ENCODE data around the gene SPPL2B.
A peak's percentile ranks its signal among the peaks of the same experiment; 100 is the strongest.

The SPPL2B gene

GRCh38 chr19:2289714-2290435, 38.6 kb upstream of the SPPL2B start:
- no peak; the same call in 1 of the 2 replicates for TF ChIP-seq ZBTB7A (IDR thresholded peaks at IDR 0.05; ENCODE audit: low read depth)
- 0 out of 2 replicates have a peak, but pooled peaks have one; percentile 41 for TF ChIP-seq YY1 (IDR thresholded peaks at IDR 0.05; ENCODE audit: low read depth)
- TF ChIP-seq REST (IDR thresholded peaks at IDR 0.05; ENCODE audit: low read depth) = no peak
- 0 out of 2 replicates have a peak, but pooled peaks have one; percentile 16 for TF ChIP-seq TAF1 (IDR thresholded peaks at IDR 0.05; ENCODE audit: low read depth)
- TF ChIP-seq TCF12 (IDR thresholded peaks at IDR 0.05; ENCODE audit: low read depth) = no peak
- TF ChIP-seq USF1 (IDR thresholded peaks at IDR 0.05) = no peak
- TF ChIP-seq FOXM1 (IDR thresholded peaks at IDR 0.05; ENCODE audit: borderline replicate concordance, low read depth) = no peak
- TF ChIP-seq CREB1 (IDR thresholded peaks at IDR 0.05; ENCODE audit: low read depth) = no peak

GRCh38 chr19:2290441-2291184, 37.9 kb upstream of the SPPL2B start:
- TF ChIP-seq TCF12 (IDR thresholded peaks at IDR 0.05; ENCODE audit: low read depth) = peak; percentile 10; the same call in 1 of the 2 replicates
- TF ChIP-seq MAX (IDR thresholded peaks at IDR 0.05) = peak; percentile 68; the same call in 1 of the 2 replicates
- TF ChIP-seq RAD21 (IDR thresholded peaks at IDR 0.05; ENCODE audit: low read depth) = no peak
- no peak for TF ChIP-seq USF1 (IDR thresholded peaks at IDR 0.05)
- peak; percentile 56 for TF ChIP-seq NFIC (IDR thresholded peaks at IDR 0.05)
- no peak for TF ChIP-seq EGR1 (IDR thresholded peaks at IDR 0.05)
- TF ChIP-seq TEAD4 (IDR thresholded peaks at IDR 0.05) = peak; percentile 1; the same call in 1 of the 2 replicates
- TF ChIP-seq YY1 (IDR thresholded peaks at IDR 0.05; ENCODE audit: low read depth) = no peak
- no peak for TF ChIP-seq CREB1 (IDR thresholded peaks at IDR 0.05; ENCODE audit: low read depth)
- peak; percentile 36; the same call in 1 of the 2 replicates for TF ChIP-seq ZBTB7A (IDR thresholded peaks at IDR 0.05; ENCODE audit: low read depth)

- TF ChIP-seq EGR1 (IDR thresholded peaks at IDR 0.05) = no peak
- TF ChIP-seq MAX (IDR thresholded peaks at IDR 0.05) = peak; percentile 97
- peak; percentile 20; the same call in 1 of the 2 replicates for TF ChIP-seq USF1 (IDR thresholded peaks at IDR 0.05)
These were observed 37.2 kb upstream of the SPPL2B start for GRCh38 chr19:2291185-2291751.

- TF ChIP-seq TEAD4 (IDR thresholded peaks at IDR 0.05) = no peak
- no peak for TF ChIP-seq YY1 (IDR thresholded peaks at IDR 0.05; ENCODE audit: low read depth)
- no peak for TF ChIP-seq USF1 (IDR thresholded peaks at IDR 0.05)
- no peak for TF ChIP-seq NFIC (IDR thresholded peaks at IDR 0.05)
These were observed 33.7 kb upstream of the SPPL2B start for GRCh38 chr19:2294687-2295335.

- no peak for TF ChIP-seq TEAD4 (IDR thresholded peaks at IDR 0.05)
- no peak for TF ChIP-seq MAX (IDR thresholded peaks at IDR 0.05)
- TF ChIP-seq EP300 (IDR thresholded peaks at IDR 0.05; ENCODE audit: borderline replicate concordance) = no peak
These were observed 32.3 kb upstream of the SPPL2B start for GRCh38 chr19:2296141-2296540.

GRCh38 chr19:2300533-2300932, 28.0 kb upstream of the SPPL2B start:
- TF ChIP-seq EP300 (IDR thresholded peaks at IDR 0.05; ENCODE audit: borderline replicate concordance) (no peak), EGR1 (IDR thresholded peaks at IDR 0.05) (no peak), USF1 (IDR thresholded peaks at IDR 0.05) (no peak), CEBPB (IDR thresholded peaks at IDR 0.05) (no peak), FOXM1 (IDR thresholded peaks at IDR 0.05; ENCODE audit: borderline replicate concordance, low read depth) (no peak)
